HepG2 (cell line): ENCODE measurements around the gene SETD5. TPM values are rescaled to one million over a fixed set of nuclear protein-coding genes. Genes with fewer than 3 reads are reported as not detected.

Experiments
- ATAC-seq: fragments of 200-7000 bp; cut with Tn5 transposase; 3 replicates; pipeline ENCODE4 v1.9.1; 2020; ENCODE audit warnings: mild to moderate bottlenecking, moderate library complexity
- BruUV-seq: library from RNA; stranded (reverse); fragments of 400-500 nt; replicated peaks from 2 replicates; lab custom pipeline; 2021; lab: Mats Ljungman, UMichigan
- CTCF ChIA-PET: fragments of 300-600 bp; formaldehyde crosslinking; extraction: SDS; loops from one replicate; lab custom pipeline; 2021; ENCODE audit warnings: low total read pairs, inconsistent platforms, low intra/inter-chr PET ratio; lab: Yijun Ruan, JAX
- POLR2A ChIA-PET: fragments of 350-600 bp; sonication (Branson Sonifier 250); formaldehyde crosslinking; loops from one replicate; lab custom pipeline; 2020; ENCODE audit warnings: antibody characterized with exemption, inconsistent platforms; lab: Yijun Ruan, JAX
- DNase-seq: peaks from one replicate; pipeline ENCODE4 v3.0.0-alpha.2; 2015; ENCODE audit warnings: low spot score
- FAIRE-seq: peaks from 3 replicates; lab custom pipeline; 2011; peaks lifted over from hg19 to GRCh38; lab: Jason Lieb, UNC
- H2AFZ ChIP-seq: one replicate; pipeline ENCODE4 v1.6.1; 2011; ENCODE audit warnings: low read length, inconsistent platforms
- H3K27ac ChIP-seq: fragments of 300-600 bp; 3 replicates; pipeline ENCODE4 v1.8.0; 2011; ENCODE audit warnings: mixed run types, mild to moderate bottlenecking, mixed read lengths, low read length, inconsistent platforms; ENCODE audit not compliant: insufficient read depth; ENCODE audit errors: extremely low read length
- H3K27me3 ChIP-seq, 2 experiments: fragments of 200-600 bp in 1 of 2; 2 replicates in 1 of 2; 3 replicates in 1 of 2; pipeline versions ENCODE4 v1.6.0 to v1.8.0; 2011; ENCODE audit warnings: low read length in 2 of 2, mild to moderate bottlenecking in 2 of 2, moderate library complexity in 2 of 2, inconsistent platforms in 1 of 2; ENCODE audit not compliant: insufficient read depth in 2 of 2, control insufficient read depth in 1 of 2
- H3K36me3 ChIP-seq, 2 experiments: fragments of 200-600 bp in 1 of 2; replicated peaks in 1 of 2; 2 replicates in 1 of 2; 3 replicates in 1 of 2; pipeline versions ENCODE4 v1.5.1 to v1.8.0; 2011; ENCODE audit warnings: low read length in 2 of 2, inconsistent platforms in 1 of 2; ENCODE audit not compliant: insufficient read depth in 2 of 2, control insufficient read depth in 1 of 2
- H3K4me1 ChIP-seq: 2 replicates; pipeline ENCODE4 v1.5.1; 2012; ENCODE audit warnings: low read length, inconsistent platforms; ENCODE audit not compliant: insufficient read depth
- H3K4me2 ChIP-seq: 2 replicates; pipeline ENCODE4 v1.6.0; 2011; ENCODE audit warnings: low read depth, low read length, inconsistent platforms
- H3K4me3 ChIP-seq, 3 experiments: fragments of 200-600 bp in 1 of 3; sonication (generic), shearing (Covaris generic) in 1 of 3; replicated peaks in 1 of 3; 2 replicates each; pipeline ENCODE4 v1.5.1; 2011 to 2016; ENCODE audit warnings: low read length in 3 of 3, inconsistent platforms in 2 of 3, low read depth in 2 of 3, mild to moderate bottlenecking in 2 of 3, control low read depth in 1 of 3, mixed read lengths in 1 of 3; ENCODE audit not compliant: insufficient read depth in 1 of 3
- H3K79me2 ChIP-seq: one replicate; pipeline ENCODE4 v1.6.1; 2011; ENCODE audit warnings: low read length, inconsistent platforms; ENCODE audit not compliant: insufficient read depth
- H3K9ac ChIP-seq: 2 replicates; pipeline ENCODE4 v1.6.0; 2011; ENCODE audit warnings: mild to moderate bottlenecking, low read depth, low read length, inconsistent platforms; ENCODE audit not compliant: insufficient read depth
- H3K9me3 ChIP-seq: 2 replicates; pipeline ENCODE4 v1.5.1; 2012; ENCODE audit warnings: mild to moderate bottlenecking, low read length
- H4K20me1 ChIP-seq: 2 replicates; pipeline ENCODE4 v1.6.0; 2011; ENCODE audit warnings: inconsistent platforms, mild to moderate bottlenecking, low read length, moderate library complexity; ENCODE audit not compliant: insufficient read depth
- FLYWCH1 ChIP-seq: sonication (generic); formaldehyde crosslinking; IDR thresholded peaks from 2 replicates; pipeline ENCODE4 v1.8.1; 2023; ENCODE audit warnings: mild to moderate bottlenecking, missing genetic modification reagents
- KLF11 ChIP-seq: IDR thresholded peaks from 2 replicates; pipeline ENCODE4 v1.6.1; 2016; ENCODE audit warnings: missing compliant biosample characterization
- MBNL3 ChIP-seq: fragments of 250-450 bp; sonication (Bioruptor Pico); conservative IDR thresholded peaks from 2 replicates; pipeline ENCODE4 v1.8.0; 2022; ENCODE audit warnings: mild to moderate bottlenecking, inconsistent platforms
- PITX1 ChIP-seq: sonication (generic); formaldehyde crosslinking; IDR thresholded peaks from 2 replicates; pipeline ENCODE4 v1.5.1; 2020; ENCODE audit warnings: mild to moderate bottlenecking, missing genetic modification reagents
- SMARCC2 ChIP-seq: fragments of 450-650 bp; IDR thresholded peaks from 2 replicates; pipeline ENCODE4 v1.6.1; 2017; ENCODE audit warnings: antibody characterized with exemption, mild to moderate bottlenecking
- ZNF10 ChIP-seq: sonication (generic); formaldehyde crosslinking; IDR thresholded peaks from 2 replicates; pipeline ENCODE4 v1.4.0; 2020; ENCODE audit warnings: mild to moderate bottlenecking, low read depth, missing genetic modification reagents, borderline replicate concordance
- ZNF121 ChIP-seq: sonication (generic); formaldehyde crosslinking; IDR thresholded peaks from 2 replicates; pipeline ENCODE4 v1.5.0; 2020; ENCODE audit warnings: mild to moderate bottlenecking, missing genetic modification reagents
- ZNF234 ChIP-seq: sonication (generic); formaldehyde crosslinking; conservative IDR thresholded peaks from 2 replicates; pipeline ENCODE4 v1.5.1; 2020; ENCODE audit warnings: mild to moderate bottlenecking, missing genetic modification reagents
- ZNF773 ChIP-seq: sonication (generic); formaldehyde crosslinking; IDR thresholded peaks from 2 replicates; pipeline ENCODE4 v1.4.0; 2020; ENCODE audit warnings: missing genetic modification reagents, borderline replicate concordance
- ZNF792 ChIP-seq: IDR thresholded peaks from 2 replicates; pipeline ENCODE4 v1.6.1; 2016
- ZNF841 ChIP-seq: sonication (generic); formaldehyde crosslinking; IDR thresholded peaks from 2 replicates; pipeline ENCODE4 v1.8.1; 2023; ENCODE audit warnings: missing genetic modification reagents, borderline replicate concordance
- ZSCAN12 ChIP-seq: sonication (generic); formaldehyde crosslinking; IDR thresholded peaks from 2 replicates; pipeline ENCODE4 v1.9.0; 2021; ENCODE audit warnings: mild to moderate bottlenecking, missing genetic modification reagents
- WGBS: methylation state at CpG from one replicate; pipeline ENCODE4 v1.1.6; 2017; ENCODE audit warnings: low lambda C conversion rate; 5-methylcytosine and 5-hydroxymethylcytosine counted together
- in situ Hi-C: cut with HindIII; loops from 2 replicates; pipeline ENCODE4 v1.10.0; 2017; ENCODE audit warnings: low pct_unique_long_range_greater_than_20kb; ENCODE audit not compliant: extremely low pct_ligation_motif_present
- intact Hi-C: fragments of 100-400 bp; cut with micrococcal nuclease; formaldehyde crosslinking; loops from one replicate; pipeline ENCODE4 v1.10.0; 2022; ENCODE audit not compliant: unreplicated experiment
- polyA plus RNA-seq, 8 experiments: library from polyadenylated mRNA; depleted of rRNA in 3 of 8; stranded (reverse) in 7 of 8; unstranded in 1 of 8; fragments of >200 nt; fragmentation: Illumina TruSeq in 4 of 8; extraction: Trizol in 4 of 8; gene quantifications; 2 replicates each; pipeline versions ENCODE4 v1.2.1 to v1.2.3, GENCODE V29; 2011 to 2016; ENCODE audit warnings: low read depth in 4 of 8, missing spikeins in 1 of 8, mixed read lengths in 1 of 8; ENCODE audit not compliant: insufficient read depth in 1 of 8
- total RNA-seq, 5 experiments: library from RNA; depleted of rRNA; stranded (reverse); fragments of >200 nt; fragmentation: Illumina TruSeq; extraction: Trizol; gene quantifications; 2 replicates each; pipeline ENCODE4 v1.2.3, GENCODE V29; 2016; ENCODE audit warnings: low read depth in 1 of 5
- TF ChIP-seq, protein P1 (sequence below), 2 experiments: sonication (generic) in 1 of 2; formaldehyde crosslinking in 1 of 2; IDR thresholded peaks; 2 replicates each; pipeline versions ENCODE4 v1.4.0 to v1.6.1; 2016 to 2020; ENCODE audit warnings: borderline replicate concordance in 1 of 2, low read depth in 1 of 2, mild to moderate bottlenecking in 1 of 2, missing genetic modification reagents in 1 of 2
- TF ChIP-seq, protein P2 (sequence below): sonication (generic); formaldehyde crosslinking; IDR thresholded peaks from 2 replicates; pipeline ENCODE4 v1.4.0; 2020; ENCODE audit warnings: missing genetic modification reagents
- TF ChIP-seq, protein P3 (sequence below): sonication (generic); formaldehyde crosslinking; IDR thresholded peaks from 2 replicates; pipeline ENCODE4 v1.8.1; 2023; ENCODE audit warnings: mild to moderate bottlenecking, inconsistent platforms, moderate library complexity, missing genetic modification reagents, borderline replicate concordance
- TF ChIP-seq, protein P4 (sequence below): sonication (generic); formaldehyde crosslinking; IDR thresholded peaks from 2 replicates; pipeline ENCODE4 v1.4.0; 2020; ENCODE audit warnings: missing genetic modification reagents

Gene SETD5
- total and polyA plus RNA-seq, 2 of the 13 experiments (the other 11 are each of a cell fraction or from before 2014, with no cell fraction given): 46.8 to 95.8 TPM

DNA sequence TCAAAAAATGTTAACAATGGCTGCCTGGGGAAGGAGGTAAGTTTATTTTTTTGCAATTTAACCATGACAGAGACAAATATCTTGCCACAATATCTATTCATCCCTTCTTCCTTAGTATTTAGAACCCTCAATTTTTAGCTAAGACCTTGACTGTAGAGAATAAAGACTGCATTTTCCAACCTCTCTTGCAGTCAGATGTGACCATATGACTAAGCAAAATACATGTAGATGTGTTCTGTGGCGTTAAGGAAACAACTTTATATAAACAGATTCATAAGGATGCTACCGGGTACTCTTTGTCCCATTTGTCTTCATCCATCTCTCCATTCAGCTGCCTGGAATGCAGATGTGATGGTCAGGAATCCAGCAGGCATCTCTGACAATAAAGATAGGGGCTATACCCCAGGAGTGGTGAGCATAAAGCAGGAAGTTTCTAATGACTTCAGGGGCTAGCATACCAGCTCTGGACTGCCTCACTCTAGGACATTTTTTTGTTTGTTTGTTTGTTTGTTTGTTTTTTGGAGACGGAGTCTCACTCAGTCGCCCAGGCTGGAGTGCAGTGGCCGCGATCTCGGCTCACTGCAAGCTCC lies 115.1 kb downstream of the SETD5 start:
- CTCF ChIA-PET: no interaction called here
- Histone ChIP-seq H4K20me1 (no peaks in the 10 kb centered on the region), H3K9me3 (no peaks in the 10 kb centered on the region), H3K4me2 (no peak overlapping the region), H3K79me2 (no peaks in the 10 kb centered on the region), H3K9ac (no peak overlapping the region), H3K36me3 (no peaks in the 10 kb centered on the region), H3K27me3 (peaks cover 0 to 20% of the 10 kb centered on the region in 2 experiments; a peak in 3 of 5 replicates), H3K4me3 (no peak overlapping the region), H3K4me1 (no peaks in the 10 kb centered on the region), H2AFZ (no peak overlapping the region), H3K27ac (no peak overlapping the region)
- 15% methylated on average over 7 of the region's 7 CpGs for WGBS
- intact Hi-C loops: no loop called here
- POLR2A ChIA-PET: no interaction called here
- in situ Hi-C loops: no loop called here
- ATAC-seq (no peak), FAIRE-seq (no peak), DNase-seq (no peak)
- BruUV-seq: no TSS peak
- TF ChIP-seq ZNF10: no peak
- no peak for TF ChIP-seq KLF11 (CRISPR knock-in tag)
- TF ChIP-seq, protein P1, sequence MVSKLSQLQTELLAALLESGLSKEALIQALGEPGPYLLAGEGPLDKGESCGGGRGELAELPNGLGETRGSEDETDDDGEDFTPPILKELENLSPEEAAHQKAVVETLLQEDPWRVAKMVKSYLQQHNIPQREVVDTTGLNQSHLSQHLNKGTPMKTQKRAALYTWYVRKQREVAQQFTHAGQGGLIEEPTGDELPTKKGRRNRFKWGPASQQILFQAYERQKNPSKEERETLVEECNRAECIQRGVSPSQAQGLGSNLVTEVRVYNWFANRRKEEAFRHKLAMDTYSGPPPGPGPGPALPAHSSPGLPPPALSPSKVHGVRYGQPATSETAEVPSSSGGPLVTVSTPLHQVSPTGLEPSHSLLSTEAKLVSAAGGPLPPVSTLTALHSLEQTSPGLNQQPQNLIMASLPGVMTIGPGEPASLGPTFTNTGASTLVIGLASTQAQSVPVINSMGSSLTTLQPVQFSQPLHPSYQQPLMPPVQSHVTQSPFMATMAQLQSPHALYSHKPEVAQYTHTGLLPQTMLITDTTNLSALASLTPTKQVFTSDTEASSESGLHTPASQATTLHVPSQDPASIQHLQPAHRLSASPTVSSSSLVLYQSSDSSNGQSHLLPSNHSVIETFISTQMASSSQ (IDR thresholded peaks at IDR 0.05; ENCODE audit: low read depth): no peak
- TF ChIP-seq, protein P1 (CRISPR knock-in tag; IDR thresholded peaks at IDR 0.05; ENCODE audit: borderline replicate concordance): no peak
- no peak for TF ChIP-seq SMARCC2
- no peak for TF ChIP-seq PITX1 (CRISPR knock-in tag)
- no peak for TF ChIP-seq ZNF773 (CRISPR knock-in tag)
- no peak for TF ChIP-seq ZNF121 (CRISPR knock-in tag)
- no peak for TF ChIP-seq MBNL3 (CRISPR knock-in tag)
- TF ChIP-seq, protein P2, sequence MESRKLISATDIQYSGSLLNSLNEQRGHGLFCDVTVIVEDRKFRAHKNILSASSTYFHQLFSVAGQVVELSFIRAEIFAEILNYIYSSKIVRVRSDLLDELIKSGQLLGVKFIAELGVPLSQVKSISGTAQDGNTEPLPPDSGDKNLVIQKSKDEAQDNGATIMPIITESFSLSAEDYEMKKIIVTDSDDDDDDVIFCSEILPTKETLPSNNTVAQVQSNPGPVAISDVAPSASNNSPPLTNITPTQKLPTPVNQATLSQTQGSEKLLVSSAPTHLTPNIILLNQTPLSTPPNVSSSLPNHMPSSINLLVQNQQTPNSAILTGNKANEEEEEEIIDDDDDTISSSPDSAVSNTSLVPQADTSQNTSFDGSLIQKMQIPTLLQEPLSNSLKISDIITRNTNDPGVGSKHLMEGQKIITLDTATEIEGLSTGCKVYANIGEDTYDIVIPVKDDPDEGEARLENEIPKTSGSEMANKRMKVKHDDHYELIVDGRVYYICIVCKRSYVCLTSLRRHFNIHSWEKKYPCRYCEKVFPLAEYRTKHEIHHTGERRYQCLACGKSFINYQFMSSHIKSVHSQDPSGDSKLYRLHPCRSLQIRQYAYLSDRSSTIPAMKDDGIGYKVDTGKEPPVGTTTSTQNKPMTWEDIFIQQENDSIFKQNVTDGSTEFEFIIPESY (CRISPR knock-in tag): no peak
- TF ChIP-seq, protein P3, sequence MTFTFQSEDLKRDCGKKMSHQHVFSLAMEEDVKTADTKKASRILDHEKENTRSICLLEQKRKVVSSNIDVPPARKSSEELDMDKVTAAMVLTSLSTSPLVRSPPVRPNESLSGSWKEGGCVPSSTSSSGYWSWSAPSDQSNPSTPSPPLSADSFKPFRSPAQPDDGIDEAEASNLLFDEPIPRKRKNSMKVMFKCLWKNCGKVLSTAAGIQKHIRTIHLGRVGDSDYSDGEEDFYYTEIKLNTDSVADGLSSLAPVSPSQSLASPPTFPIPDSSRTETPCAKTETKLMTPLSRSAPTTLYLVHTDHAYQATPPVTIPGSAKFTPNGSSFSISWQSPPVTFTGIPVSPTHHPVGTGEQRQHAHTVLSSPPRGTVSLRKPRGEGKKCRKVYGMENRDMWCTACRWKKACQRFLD (CRISPR knock-in tag): no peak
- no peak for TF ChIP-seq ZNF234 (CRISPR knock-in tag)
- no peak for TF ChIP-seq ZSCAN12 (CRISPR knock-in tag)
- no peak for TF ChIP-seq ZNF841 (CRISPR knock-in tag)
- no peak for TF ChIP-seq FLYWCH1
- no peak for TF ChIP-seq ZNF792 (CRISPR knock-in tag)
- TF ChIP-seq, protein P4, sequence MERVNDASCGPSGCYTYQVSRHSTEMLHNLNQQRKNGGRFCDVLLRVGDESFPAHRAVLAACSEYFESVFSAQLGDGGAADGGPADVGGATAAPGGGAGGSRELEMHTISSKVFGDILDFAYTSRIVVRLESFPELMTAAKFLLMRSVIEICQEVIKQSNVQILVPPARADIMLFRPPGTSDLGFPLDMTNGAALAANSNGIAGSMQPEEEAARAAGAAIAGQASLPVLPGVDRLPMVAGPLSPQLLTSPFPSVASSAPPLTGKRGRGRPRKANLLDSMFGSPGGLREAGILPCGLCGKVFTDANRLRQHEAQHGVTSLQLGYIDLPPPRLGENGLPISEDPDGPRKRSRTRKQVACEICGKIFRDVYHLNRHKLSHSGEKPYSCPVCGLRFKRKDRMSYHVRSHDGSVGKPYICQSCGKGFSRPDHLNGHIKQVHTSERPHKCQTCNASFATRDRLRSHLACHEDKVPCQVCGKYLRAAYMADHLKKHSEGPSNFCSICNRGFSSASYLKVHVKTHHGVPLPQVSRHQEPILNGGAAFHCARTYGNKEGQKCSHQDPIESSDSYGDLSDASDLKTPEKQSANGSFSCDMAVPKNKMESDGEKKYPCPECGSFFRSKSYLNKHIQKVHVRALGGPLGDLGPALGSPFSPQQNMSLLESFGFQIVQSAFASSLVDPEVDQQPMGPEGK (CRISPR knock-in tag): no peak
